ENCODE results near the gene CACHD1. TPM values are rescaled to one million over a fixed set of nuclear protein-coding genes. Genes with fewer than 3 reads are reported as not detected.

The CACHD1 gene
- total RNA-seq = 1 to 10 TPM; 2.5 to 6.4 (median 3.7) TPM
- polyA plus RNA-seq = 1.6 TPM
- long read RNA-seq, donor 1, full-length matches to known transcripts = 1 of 3 reads
- long read RNA-seq, donor 1, partial matches to known transcripts = 2 of 3 reads
- long read RNA-seq, donor 1, other reads (novel, unspliced or antisense) = 0 of 3 reads
- long read RNA-seq, donor 2, full-length matches to known transcripts = 2 of 4 reads
- long read RNA-seq, donor 2, partial matches to known transcripts = 1 of 4 reads
- long read RNA-seq, donor 2, other reads (novel, unspliced or antisense) = 1 of 4 reads
- long read RNA-seq, donor 3 = 0 reads
- long read RNA-seq, donor 4, full-length matches to known transcripts = 2 of 2 reads
- long read RNA-seq, donor 4, partial matches to known transcripts = 0 of 2 reads
- long read RNA-seq, donor 4, other reads (novel, unspliced or antisense) = 0 of 2 reads

DNA sequence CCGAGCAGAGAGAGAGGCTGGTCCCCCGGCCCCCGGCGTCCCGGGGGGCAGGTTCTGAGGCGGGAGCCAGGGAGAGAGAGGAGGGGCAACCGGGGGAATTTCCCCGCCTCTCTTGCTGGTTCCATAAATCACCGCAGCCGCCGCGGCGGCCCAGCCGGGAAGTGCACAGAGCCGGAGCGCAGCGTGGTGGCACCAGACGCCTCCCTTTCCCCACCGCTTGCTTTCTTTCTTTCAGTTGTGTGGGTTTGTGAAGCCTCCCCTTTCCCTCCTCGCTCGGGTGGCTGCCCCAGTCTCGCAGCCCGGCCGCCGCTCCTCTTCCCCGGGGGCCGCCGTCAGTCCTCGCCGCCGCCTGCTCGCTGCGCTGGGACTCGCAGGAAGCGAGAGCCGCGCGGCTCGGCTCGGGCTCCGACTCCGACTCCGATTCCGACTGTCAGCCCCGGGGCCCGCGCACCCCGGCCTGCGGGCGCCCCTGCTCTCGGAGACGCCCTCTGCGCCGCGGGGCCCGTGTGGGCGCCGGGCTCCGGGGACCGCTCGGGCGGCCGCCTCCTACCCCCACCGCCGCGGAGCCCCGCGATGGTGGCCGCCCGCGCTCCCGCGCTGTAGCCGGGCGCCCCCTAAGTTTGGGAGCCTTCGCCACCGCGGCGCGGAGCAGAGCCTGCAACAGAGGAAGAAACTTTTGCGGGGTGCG is at the start of gene CACHD1:
TSS of gene CACHD1 (plus strand) at position 153 of the 688 bp plus-strand sequence. CDS start 616 bp downstream, outside the sequence.
- under 1% methylated on average over 82 of the region's 82 CpGs for WGBS
- peak within 1 kb of the TSS; percentile 40 for H3K27ac ChIP-seq (ENCODE audit: low read length)
- H3K9me3 ChIP-seq (ENCODE audit: control insufficient read depth, low read length) = no peaks in the 10 kb centered on the region
- no peaks in the 10 kb centered on the region for H3K27me3 ChIP-seq (ENCODE audit: control insufficient read depth, insufficient read depth)
- peak within 1 kb of the TSS; percentile 77 for H3K4me3 ChIP-seq (ENCODE audit: low read length)
- H3K4me1 ChIP-seq (ENCODE audit: control insufficient read depth, insufficient read depth, low read length) = peaks cover 3% of the 10 kb centered on the region
- peak; percentile 80 to 93 (median 91) for DNase-seq
- intact Hi-C loops (cut with DNase I) = loop anchor here (5.0 to 10.0 kb wide), 4 partner anchors 75 to 205 kb away; no protein-coding TSS in a partner anchor
- ATAC-seq = peak; percentile 87 to 88

DNA sequence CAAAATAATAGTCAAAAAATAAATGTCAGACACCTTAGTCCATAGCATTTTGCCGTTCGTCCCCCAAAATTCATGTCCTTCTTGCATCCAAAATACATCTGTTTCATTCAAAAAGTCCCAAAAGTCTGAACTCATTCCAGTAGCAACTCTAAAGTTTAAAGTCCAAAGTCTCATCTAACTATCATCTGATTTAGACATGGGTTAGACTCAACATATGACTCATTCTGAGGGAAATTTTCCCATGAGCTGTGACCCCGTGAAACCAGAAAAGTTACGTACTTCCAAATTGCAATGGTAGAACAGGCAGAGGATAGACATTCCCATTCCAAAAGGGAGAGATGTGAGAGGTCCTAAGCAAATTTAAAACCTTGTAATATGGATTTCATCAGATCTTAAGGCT is 48.6 kb upstream of the CACHD1 start:
- no peaks in the 10 kb centered on the region for H3K27me3 ChIP-seq (ENCODE audit: control insufficient read depth, insufficient read depth)
- WGBS = 83% methylated on average over 4 of the region's 4 CpGs
- H3K27ac ChIP-seq (ENCODE audit: low read length) = no peak overlapping the region
- intact Hi-C loops (cut with DNase I) = no loop called here
- DNase-seq (no peak), ATAC-seq (no peak)
- H3K4me3 ChIP-seq (ENCODE audit: low read length) = no peak overlapping the region
- no peaks in the 10 kb centered on the region for H3K4me1 ChIP-seq (ENCODE audit: control insufficient read depth, insufficient read depth, low read length)
- no peaks in the 10 kb centered on the region for H3K9me3 ChIP-seq (ENCODE audit: control insufficient read depth, low read length)

DNA sequence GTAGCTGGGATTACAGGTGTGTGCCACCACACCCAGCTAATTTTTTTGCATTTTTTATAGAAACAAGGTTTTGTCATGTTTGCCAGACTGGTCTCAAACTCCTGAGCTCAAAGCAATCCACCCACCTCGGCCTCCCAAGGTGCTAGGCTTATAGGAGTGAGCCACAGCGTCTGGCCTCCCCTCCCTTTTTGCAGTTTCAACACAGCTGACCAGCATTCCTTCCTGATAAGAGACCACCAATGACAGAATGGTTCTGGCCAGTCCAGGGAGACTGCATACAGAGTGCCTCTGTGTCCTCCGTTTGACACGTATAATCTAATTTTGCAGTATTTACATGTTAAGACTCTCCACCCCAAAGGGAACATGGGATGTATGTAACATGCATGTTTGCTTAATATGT is 46.4 kb upstream of the CACHD1 start:
- Histone ChIP-seq H3K4me3 (ENCODE audit: low read length) (no peak overlapping the region), H3K27ac (ENCODE audit: low read length) (no peak overlapping the region), H3K4me1 (ENCODE audit: control insufficient read depth, insufficient read depth, low read length) (no peaks in the 10 kb centered on the region), H3K27me3 (ENCODE audit: control insufficient read depth, insufficient read depth) (no peaks in the 10 kb centered on the region), H3K9me3 (ENCODE audit: control insufficient read depth, low read length) (no peaks in the 10 kb centered on the region)
- intact Hi-C loops (cut with DNase I) = no loop called here
- ATAC-seq = no peak
- 58% methylated on average over 4 of the region's 4 CpGs for WGBS
- DNase-seq = no peak

DNA sequence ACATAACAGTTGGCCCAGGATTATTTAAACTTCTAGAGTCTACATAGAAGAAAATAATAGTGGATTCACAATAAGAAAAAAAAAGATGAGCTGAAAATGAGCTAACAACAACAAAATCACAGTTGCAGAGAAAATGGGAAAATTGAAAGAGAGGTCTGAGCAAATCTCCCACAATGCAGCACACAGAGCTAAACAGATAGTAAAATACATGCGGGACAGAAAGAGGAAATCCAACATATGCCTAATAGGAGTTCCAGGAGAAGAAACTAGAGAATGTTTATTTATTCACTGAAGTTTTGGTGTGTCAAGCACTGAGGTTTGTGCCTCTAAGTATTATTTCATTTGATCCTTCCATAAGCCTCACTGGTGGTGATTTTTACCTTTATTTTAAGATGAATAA is 45.5 kb upstream of the CACHD1 start:
- no peak overlapping the region for H3K4me3 ChIP-seq (ENCODE audit: low read length)
- no peaks in the 10 kb centered on the region for H3K9me3 ChIP-seq (ENCODE audit: control insufficient read depth, low read length)
- DNase-seq (no peak), ATAC-seq (no peak)
- 96% methylated on average over 1 of the region's 1 CpG for WGBS
- intact Hi-C loops (cut with DNase I) = no loop called here
- no peaks in the 10 kb centered on the region for H3K27me3 ChIP-seq (ENCODE audit: control insufficient read depth, insufficient read depth)
- H3K4me1 ChIP-seq (ENCODE audit: control insufficient read depth, insufficient read depth, low read length) = no peaks in the 10 kb centered on the region
- no peak overlapping the region for H3K27ac ChIP-seq (ENCODE audit: low read length)

DNA sequence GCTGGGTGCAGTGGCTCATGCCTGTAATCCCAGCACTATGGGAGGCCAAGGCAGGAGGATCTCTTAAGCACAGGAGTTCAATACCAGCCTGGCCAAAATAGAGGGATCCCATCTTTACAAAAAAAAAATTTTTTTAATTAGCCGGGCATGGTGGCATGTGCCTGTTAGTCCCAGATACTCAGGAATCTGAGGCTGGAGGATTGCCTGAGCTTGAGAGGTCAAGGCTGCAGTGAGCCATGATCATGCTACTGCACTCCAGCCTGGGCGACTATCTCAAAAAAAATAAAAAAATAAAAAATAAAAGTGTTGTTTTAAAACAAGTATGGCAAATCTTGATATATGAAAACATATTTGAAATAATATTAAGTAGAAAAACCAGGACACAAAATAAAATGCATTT is 44.4 kb upstream of the CACHD1 start:
- Histone ChIP-seq H3K4me3 (ENCODE audit: low read length) (no peak overlapping the region), H3K4me1 (ENCODE audit: control insufficient read depth, insufficient read depth, low read length) (no peaks in the 10 kb centered on the region), H3K27ac (ENCODE audit: low read length) (no peak overlapping the region), H3K9me3 (ENCODE audit: control insufficient read depth, low read length) (no peaks in the 10 kb centered on the region), H3K27me3 (ENCODE audit: control insufficient read depth, insufficient read depth) (no peaks in the 10 kb centered on the region)
- DNase-seq = no peak
- ATAC-seq = no peak
- 83% methylated on average over 2 of the region's 2 CpGs for WGBS
- intact Hi-C loops (cut with DNase I) = no loop called here

DNA sequence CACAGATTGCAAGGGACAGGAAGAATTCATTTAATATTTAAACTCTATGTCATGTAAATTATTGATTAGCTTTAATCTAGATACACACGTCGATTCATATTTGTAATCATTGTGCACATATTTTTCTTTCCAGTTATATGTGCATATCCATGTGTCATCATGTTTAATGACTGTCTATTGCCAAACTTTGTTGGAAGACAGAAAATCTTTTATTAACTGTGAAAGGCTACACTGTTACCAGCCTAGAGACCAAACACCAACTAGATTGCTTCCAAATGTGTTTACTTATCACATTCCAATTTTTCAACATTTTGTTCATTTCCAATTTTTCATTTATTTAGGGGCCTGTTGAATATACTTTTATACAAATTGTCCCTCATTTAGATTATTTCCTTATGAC is 43.2 kb upstream of the CACHD1 start:
- Histone ChIP-seq H3K27me3 (ENCODE audit: control insufficient read depth, insufficient read depth) (no peaks in the 10 kb centered on the region), H3K4me3 (ENCODE audit: low read length) (no peak overlapping the region), H3K4me1 (ENCODE audit: control insufficient read depth, insufficient read depth, low read length) (no peaks in the 10 kb centered on the region), H3K9me3 (ENCODE audit: control insufficient read depth, low read length) (no peaks in the 10 kb centered on the region), H3K27ac (ENCODE audit: low read length) (no peak overlapping the region)
- 76% methylated on average over 2 of the region's 2 CpGs for WGBS
- DNase-seq (no peak), ATAC-seq (no peak)
- intact Hi-C loops (cut with DNase I) = no loop called here

DNA sequence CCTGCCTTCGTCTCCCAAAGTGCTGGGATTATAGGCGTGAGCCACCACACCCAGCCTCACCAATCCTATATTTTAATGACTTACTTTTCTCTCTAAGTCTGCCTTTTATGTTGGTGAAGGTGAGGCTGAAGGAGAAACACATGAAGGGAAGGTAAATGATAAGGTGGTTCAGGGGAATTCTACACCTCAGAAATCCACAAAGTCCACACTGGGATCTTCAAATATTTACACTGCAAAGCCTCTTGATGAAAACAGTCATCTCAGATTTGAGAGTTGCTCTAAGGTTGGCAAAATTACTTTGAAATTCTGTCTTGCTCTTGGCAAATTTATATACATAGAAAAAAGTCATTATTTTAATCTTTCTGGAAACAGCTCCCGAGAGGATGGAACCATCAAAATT is 42.0 kb upstream of the CACHD1 start:
- Histone ChIP-seq H3K9me3 (ENCODE audit: control insufficient read depth, low read length) (no peaks in the 10 kb centered on the region), H3K4me1 (ENCODE audit: control insufficient read depth, insufficient read depth, low read length) (no peaks in the 10 kb centered on the region), H3K27ac (ENCODE audit: low read length) (no peak overlapping the region), H3K4me3 (ENCODE audit: low read length) (no peak overlapping the region), H3K27me3 (ENCODE audit: control insufficient read depth, insufficient read depth) (no peaks in the 10 kb centered on the region)
- WGBS = 76% methylated on average over 3 of the region's 3 CpGs
- ATAC-seq (no peak), DNase-seq (no peak)
- intact Hi-C loops (cut with DNase I) = no loop called here

DNA sequence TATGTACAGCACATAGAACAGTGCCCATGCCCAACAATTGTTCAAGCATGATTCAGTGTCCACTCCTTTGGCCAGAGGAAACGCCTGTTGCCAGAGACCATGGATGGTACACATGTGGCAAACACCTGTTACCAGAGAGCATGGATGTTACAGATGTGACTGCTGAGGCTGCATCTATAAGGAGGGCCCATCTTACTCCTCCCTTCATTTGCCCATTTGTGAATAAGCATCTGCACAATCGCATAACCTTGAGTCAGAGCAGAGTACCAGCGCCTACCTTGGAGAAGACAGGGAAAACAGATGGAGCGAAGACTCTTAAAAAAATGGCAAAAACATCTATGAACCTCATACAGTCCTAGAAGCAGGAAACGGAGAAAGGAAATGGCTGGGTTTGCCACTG is 36.6 kb upstream of the CACHD1 start:
- intact Hi-C loops (cut with DNase I) = no loop called here
- no peak for DNase-seq
- ATAC-seq = no peak

DNA sequence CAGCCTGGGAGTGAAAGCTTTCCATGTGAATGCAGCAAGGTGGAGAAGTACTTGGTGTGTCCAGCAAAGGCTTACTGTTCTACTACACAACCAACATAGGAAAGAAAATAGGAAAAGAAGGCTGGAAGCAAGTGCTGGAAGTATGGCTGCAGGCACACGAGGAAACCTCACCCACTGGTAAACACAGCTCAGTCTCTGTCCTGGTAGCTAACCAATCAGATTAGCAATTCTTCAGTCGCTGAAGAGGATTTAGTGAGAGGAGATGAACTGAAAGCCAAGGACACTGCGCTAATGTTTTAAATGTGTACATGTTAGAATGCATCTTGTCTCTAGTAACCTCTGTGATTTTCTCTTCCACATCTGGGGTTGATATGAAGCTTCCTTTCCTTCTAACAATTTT is 36.2 kb upstream of the CACHD1 start:
- DNase-seq = no peak
- no peak for ATAC-seq
- intact Hi-C loops (cut with DNase I) = no loop called here
- Histone ChIP-seq H3K27ac (ENCODE audit: low read length) (no peak overlapping the region), H3K4me3 (ENCODE audit: low read length) (no peak overlapping the region), H3K27me3 (ENCODE audit: control insufficient read depth, insufficient read depth) (no peaks in the 10 kb centered on the region), H3K9me3 (ENCODE audit: control insufficient read depth, low read length) (no peaks in the 10 kb centered on the region), H3K4me1 (ENCODE audit: control insufficient read depth, insufficient read depth, low read length) (no peaks in the 10 kb centered on the region)
- WGBS = 64% methylated on average over 3 of the region's 3 CpGs

More for the DNA sequence above, 36.6 kb upstream of the CACHD1 start:
- H3K9me3 ChIP-seq (ENCODE audit: control insufficient read depth, low read length) = no peaks in the 10 kb centered on the region
- H3K4me3 ChIP-seq (ENCODE audit: low read length) = no peak overlapping the region
- WGBS = 91% methylated on average over 5 of the region's 5 CpGs
- H3K27ac ChIP-seq (ENCODE audit: low read length) = no peak overlapping the region
- no peaks in the 10 kb centered on the region for H3K4me1 ChIP-seq (ENCODE audit: control insufficient read depth, insufficient read depth, low read length)
- no peaks in the 10 kb centered on the region for H3K27me3 ChIP-seq (ENCODE audit: control insufficient read depth, insufficient read depth)

DNA sequence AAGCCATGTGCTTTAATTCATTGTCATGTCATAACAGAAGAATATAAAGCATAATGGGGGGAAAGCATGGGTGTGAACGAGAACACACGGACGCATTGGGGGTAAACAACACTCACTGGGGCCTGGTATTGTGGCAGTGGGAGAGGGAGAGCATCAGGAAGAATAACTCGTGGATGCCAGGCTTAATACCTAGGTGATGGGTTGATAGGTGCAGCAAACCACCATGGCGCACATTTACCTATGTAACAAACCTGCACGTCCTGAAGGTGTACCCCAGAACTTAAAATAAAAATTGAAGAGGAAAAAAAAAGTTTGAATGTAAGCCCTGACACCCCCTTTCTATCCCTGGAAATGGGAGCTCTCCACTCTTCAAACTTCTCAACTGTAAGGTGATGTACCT is 34.9 kb upstream of the CACHD1 start:
- Histone ChIP-seq H3K27me3 (ENCODE audit: control insufficient read depth, insufficient read depth) (no peaks in the 10 kb centered on the region), H3K27ac (ENCODE audit: low read length) (no peak overlapping the region), H3K4me3 (ENCODE audit: low read length) (no peak overlapping the region), H3K9me3 (ENCODE audit: control insufficient read depth, low read length) (no peaks in the 10 kb centered on the region), H3K4me1 (ENCODE audit: control insufficient read depth, insufficient read depth, low read length) (no peaks in the 10 kb centered on the region)
- ATAC-seq = no peak
- DNase-seq = no peak
- 84% methylated on average over 6 of the region's 6 CpGs for WGBS
- intact Hi-C loops (cut with DNase I) = no loop called here

DNA sequence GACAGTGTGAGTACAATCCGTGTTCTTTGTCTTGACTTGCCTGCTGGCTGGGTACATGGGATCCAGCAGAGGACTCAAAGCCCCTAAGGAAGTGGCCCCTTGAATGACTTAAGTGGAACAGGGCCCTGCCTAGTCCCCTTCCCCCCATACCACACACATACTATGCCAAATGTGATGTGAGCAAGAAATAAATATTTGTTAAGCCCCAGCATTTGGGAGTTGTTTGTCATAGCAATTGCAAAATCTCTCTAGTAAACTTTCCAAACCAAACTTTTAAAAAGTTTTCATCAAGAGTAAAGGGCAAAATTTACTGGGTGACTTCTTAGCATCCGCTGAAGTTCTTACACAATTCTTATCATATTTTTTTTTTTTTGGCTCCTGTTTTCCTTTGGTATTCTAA is 32.5 kb upstream of the CACHD1 start:
- intact Hi-C loops (cut with DNase I) = no loop called here

More for the DNA sequence above, 32.5 kb upstream of the CACHD1 start:
- ATAC-seq = peak; percentile 76 to 92
- Histone ChIP-seq H3K4me3 (ENCODE audit: low read length) (no peak overlapping the region), H3K27me3 (ENCODE audit: control insufficient read depth, insufficient read depth) (no peaks in the 10 kb centered on the region), H3K4me1 (ENCODE audit: control insufficient read depth, insufficient read depth, low read length) (no peaks in the 10 kb centered on the region), H3K9me3 (ENCODE audit: control insufficient read depth, low read length) (no peaks in the 10 kb centered on the region), H3K27ac (ENCODE audit: low read length) (no peak overlapping the region)
- 76% methylated on average over 2 of the region's 2 CpGs for WGBS
- DNase-seq = peak in 2 of 3 donors; percentile 8 to 50
